GM12801 (cell line): ENCODE measurements around the gene SLC7A4.

Experiments used
- TF ChIP-seq, protein P1 (sequence below): IDR thresholded peaks from one replicate; pipeline ENCODE4 v1.5.1; 2011; ENCODE audit warnings: control low read depth; ENCODE audit not compliant: insufficient read length; ENCODE audit errors: extremely low read depth

SLC7A4 gene

DNA sequence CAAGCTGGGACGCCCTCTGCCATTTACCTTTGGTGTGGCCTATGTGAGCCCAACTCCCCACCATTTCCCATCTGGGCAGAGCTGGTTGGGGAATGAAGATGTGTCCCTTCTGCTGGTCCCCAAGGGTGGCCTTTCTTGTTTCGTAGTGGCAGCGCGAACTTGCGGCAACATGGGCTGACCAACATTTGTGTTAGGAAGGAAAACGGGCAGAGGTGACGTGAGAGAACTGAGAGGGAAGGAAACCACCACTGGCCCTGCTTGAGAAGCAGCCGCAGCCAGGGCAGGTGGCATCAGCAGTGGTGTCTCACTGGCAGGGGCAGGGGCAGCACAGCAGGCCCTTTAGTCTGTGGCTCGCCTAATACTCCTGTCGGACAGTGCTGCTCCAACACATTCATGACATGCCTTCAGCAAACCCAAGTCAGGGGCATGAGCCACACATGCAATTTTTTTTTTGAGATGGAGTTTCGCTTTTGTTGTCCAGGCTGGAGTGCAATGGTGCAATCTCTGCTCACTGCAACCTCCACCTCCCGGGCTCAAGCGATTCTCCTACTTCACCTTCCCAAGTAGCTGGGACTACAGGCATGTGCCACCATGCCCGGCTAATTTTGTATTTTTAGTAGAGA is 43.3 kb upstream of the SLC7A4 start:
- TF ChIP-seq, protein P1, sequence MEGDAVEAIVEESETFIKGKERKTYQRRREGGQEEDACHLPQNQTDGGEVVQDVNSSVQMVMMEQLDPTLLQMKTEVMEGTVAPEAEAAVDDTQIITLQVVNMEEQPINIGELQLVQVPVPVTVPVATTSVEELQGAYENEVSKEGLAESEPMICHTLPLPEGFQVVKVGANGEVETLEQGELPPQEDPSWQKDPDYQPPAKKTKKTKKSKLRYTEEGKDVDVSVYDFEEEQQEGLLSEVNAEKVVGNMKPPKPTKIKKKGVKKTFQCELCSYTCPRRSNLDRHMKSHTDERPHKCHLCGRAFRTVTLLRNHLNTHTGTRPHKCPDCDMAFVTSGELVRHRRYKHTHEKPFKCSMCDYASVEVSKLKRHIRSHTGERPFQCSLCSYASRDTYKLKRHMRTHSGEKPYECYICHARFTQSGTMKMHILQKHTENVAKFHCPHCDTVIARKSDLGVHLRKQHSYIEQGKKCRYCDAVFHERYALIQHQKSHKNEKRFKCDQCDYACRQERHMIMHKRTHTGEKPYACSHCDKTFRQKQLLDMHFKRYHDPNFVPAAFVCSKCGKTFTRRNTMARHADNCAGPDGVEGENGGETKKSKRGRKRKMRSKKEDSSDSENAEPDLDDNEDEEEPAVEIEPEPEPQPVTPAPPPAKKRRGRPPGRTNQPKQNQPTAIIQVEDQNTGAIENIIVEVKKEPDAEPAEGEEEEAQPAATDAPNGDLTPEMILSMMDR, result no peak

DNA sequence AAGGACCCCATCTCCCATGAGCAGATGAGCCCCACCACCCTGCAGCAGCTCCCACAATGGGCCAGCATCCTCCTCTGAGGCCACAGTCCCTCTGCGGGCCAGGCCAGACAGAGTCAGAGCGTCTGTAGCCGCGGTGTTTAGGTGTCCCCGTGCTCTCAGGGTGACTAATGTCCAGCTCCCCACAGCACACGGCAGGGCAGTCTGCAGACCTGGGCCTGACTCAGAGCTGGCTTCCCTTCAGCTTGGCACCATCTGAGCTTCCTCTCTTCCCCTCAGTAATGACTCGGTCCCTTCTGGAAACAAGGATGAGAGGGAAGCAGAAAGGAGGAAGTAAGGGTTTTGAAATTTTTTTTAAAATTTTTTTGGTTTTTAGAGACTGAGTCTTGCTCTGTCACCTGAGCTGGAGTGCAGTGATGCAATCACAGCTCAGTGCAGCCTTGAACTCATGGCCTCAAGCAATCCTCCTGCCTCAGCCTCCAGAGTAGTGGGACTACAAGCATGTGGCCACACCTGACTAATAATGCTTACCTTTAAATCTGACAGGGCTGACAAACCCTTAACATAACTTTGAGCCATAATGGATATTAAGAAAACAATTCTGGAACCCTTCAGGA is 41.8 kb upstream of the SLC7A4 start:
- TF ChIP-seq, protein P1, result no peak

DNA sequence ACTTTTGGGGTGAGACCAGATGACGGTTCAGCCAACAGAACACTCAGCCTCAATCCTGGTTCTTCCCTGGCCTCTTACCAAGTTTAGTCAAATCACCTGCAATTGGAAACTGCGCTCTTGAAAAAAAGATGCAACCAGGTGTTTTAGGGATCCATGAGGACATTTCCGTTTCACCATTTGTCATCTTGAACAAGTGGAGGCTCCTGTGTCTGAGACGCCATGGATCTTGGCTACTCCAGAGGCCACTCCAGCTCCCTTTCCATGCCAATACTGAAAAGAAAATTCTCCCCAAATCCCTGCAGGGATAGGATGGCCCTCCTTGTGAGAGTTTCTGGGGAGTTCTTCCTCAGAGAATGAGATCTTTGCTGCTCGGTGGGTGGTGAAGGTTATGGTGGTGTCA is 41.1 kb upstream of the SLC7A4 start:
- TF ChIP-seq, protein P1, result no peak

DNA sequence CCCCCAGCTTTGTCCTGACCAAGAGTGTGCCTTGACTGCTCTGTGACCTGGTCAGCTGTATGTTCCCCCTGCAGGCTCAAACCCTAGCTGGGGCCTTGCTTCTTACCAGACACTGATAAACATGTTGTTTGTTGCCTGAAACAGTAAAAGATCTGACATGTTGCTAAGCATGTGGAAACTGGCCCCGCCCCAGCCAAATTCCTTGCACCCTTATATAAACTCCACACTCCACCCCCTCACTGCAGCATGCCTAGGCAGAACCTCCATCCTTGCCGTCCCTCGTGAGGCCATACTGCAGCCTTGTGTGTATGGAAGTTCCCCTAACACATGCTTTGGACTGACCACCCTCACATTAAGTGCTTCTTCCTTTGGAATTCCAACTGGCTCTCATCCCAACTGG is 40.7 kb upstream of the SLC7A4 start:
- TF ChIP-seq, protein P1, result no peak

DNA sequence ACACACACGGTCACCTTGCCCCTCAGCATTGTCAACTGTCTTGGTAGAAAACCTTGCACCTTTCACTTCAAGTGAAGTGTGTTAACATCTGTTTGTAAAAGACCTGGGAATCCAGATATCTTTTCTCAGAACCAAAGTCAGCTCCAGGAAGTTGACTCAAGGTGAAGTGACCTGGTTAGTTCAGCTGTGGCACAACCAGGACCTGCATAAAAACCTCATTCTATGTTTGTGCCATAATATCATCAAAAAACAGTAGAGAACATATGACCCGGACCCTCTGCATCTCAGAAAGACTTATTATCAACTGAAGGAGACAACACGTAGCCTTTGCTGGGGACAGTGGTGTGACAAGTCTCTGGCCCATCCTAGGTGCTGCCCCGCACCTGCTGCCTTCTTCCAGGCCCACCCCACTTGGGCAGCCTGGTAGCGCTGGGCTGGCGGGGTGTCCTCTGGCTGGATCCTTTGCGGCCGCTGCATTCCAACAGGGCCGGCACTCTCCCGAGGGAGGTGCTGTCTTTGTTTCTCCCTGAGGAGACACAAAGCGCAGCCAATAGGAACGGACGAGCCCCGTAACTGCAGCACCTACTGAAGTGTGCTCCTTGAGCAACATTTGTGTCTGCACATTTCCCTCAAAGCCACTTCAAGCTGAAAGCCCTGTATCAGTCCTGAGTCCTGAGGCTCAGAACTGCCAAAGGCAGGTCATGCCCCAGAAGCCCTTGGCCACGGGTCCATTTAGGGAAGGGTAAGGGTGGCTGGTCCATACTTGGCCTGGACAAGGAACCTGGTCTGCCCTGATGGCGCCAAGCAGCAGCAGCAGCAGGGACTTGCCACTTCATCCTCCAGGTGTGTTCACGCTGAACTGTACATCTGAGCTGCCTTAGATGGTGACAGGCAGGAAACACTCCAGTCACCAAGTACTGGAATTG is 38.6 kb upstream of the SLC7A4 start:
- TF ChIP-seq, protein P1, result no peak

DNA sequence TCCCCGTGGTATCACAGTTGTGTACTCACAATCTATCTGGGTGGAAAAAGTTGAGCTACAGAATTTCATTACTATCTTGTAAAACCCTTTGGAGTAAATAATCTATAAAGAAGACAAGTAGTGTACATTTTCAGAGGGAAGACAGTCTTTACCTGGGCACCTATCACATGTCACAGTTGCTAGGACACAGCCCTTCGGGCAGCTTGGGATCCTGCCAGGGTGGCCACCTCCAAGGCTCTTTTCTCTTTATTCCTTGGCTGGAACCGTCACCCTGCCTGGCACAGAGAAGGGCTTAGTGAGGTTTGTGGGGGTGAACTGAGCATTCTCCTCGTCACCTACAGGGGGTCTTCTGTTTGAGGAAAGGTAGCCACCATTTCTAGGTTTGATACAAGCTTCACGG is 37.0 kb upstream of the SLC7A4 start:
- TF ChIP-seq, protein P1, result no peak

DNA sequence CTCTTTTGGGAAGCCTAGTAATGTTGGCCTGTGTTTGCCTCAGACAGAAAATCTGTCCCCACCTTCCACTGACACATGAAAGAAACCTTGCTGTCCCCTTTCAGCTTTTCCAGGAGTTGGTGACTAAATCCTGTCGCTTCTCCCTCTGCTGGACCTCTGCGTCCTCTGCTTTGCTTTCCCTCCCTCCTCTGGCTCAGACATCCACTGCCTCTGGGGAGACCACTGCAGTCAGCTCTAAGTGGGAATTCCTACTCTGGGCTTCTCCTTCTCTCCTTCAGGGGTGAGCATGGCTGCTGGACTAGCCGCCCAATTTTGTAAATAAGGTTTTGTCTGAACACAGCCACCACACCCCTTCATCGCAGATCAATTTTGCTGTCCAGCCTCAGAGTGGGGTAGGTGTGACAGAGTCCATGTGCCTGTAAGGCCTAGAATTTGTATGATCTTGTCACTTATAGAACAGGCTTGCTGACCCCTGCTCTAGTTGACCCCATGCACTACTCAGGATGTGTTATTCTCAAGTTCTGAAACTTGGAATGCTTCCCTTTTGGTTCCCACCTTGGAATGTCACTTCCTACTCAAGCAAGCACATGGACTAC is 36.4 kb upstream of the SLC7A4 start:
- TF ChIP-seq, protein P1, result no peak
